ENCODE data around the gene ZNF292. TPM values are rescaled to one million over a fixed set of nuclear protein-coding genes. Genes with fewer than 3 reads are reported as not detected.

The ZNF292 gene
- total and polyA plus RNA-seq, 2 donors (not counting 1 experiment from before 2014, with no cell fraction given): 14.3 to 23.6 TPM

DNA sequence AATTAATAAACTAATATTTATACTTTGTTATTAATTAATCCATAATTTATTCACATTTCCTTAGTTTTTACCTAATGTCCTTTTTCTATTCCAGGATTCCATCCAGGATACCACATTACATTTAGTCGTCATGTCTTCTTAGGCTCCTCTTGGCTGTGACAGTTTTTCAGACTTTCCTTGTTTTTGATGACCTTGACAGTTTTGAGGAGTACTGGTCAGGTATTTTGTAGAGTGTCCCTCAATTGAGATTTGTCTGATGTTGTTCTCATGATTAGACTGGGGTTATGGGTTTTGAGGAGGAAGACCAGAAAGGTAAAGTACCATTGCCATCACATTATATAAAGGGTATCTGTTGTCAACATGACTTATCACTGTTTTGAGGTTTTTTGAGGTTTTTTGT, 67.3 kb downstream of the ZNF292 start:
- Histone ChIP-seq H3K36me3 (ENCODE audit: control insufficient read depth, insufficient read depth, low read length) (no peaks in the 10 kb centered on the region), H3K9me3 (ENCODE audit: control insufficient read depth, insufficient read depth, low read depth, low read length) (no peaks in the 10 kb centered on the region), H3K4me3 (replicated peaks in 1 of 4; ENCODE audit: control extremely low read depth in 1 of 4, insufficient read depth in 1 of 4, low read depth in 3 of 4, low read length in 4 of 4) (no peak overlapping the region), H3K79me2 (ENCODE audit: control insufficient read depth, insufficient read depth, low read length) (no peaks in the 10 kb centered on the region), H3K4me1 (ENCODE audit: control insufficient read depth, extremely low read depth, insufficient read depth, low read length) (no peaks in the 10 kb centered on the region), H3K27me3 (ENCODE audit: control insufficient read depth, insufficient read depth, low read length) (no peaks in the 10 kb centered on the region), H4K20me1 (ENCODE audit: control insufficient read depth, extremely low read depth, insufficient read depth, low read length) (no peaks in the 10 kb centered on the region), H2AFZ (ENCODE audit: low read length) (no peak overlapping the region), H3K4me2 (ENCODE audit: extremely low read depth, insufficient read depth, low read length) (no peak overlapping the region), H3K27ac (ENCODE audit: insufficient read depth, low read length) (no peak overlapping the region), H3K9ac (ENCODE audit: insufficient read depth, low read length) (no peak overlapping the region)
- no peak for DNase-seq (ENCODE audit: low read depth in 2 of 2)
- no peak for TF ChIP-seq EZH2 (IDR thresholded peaks at IDR 0.05; ENCODE audit: low read length, missing control alignments)
- TF ChIP-seq, protein P1, sequence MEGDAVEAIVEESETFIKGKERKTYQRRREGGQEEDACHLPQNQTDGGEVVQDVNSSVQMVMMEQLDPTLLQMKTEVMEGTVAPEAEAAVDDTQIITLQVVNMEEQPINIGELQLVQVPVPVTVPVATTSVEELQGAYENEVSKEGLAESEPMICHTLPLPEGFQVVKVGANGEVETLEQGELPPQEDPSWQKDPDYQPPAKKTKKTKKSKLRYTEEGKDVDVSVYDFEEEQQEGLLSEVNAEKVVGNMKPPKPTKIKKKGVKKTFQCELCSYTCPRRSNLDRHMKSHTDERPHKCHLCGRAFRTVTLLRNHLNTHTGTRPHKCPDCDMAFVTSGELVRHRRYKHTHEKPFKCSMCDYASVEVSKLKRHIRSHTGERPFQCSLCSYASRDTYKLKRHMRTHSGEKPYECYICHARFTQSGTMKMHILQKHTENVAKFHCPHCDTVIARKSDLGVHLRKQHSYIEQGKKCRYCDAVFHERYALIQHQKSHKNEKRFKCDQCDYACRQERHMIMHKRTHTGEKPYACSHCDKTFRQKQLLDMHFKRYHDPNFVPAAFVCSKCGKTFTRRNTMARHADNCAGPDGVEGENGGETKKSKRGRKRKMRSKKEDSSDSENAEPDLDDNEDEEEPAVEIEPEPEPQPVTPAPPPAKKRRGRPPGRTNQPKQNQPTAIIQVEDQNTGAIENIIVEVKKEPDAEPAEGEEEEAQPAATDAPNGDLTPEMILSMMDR (conservative IDR thresholded peaks at IDR 0.05 in 1 of 2, IDR thresholded peaks at IDR 0.05 in 1 of 2; ENCODE audit: low read depth in 1 of 2, low read length in 2 of 2): no peak

DNA sequence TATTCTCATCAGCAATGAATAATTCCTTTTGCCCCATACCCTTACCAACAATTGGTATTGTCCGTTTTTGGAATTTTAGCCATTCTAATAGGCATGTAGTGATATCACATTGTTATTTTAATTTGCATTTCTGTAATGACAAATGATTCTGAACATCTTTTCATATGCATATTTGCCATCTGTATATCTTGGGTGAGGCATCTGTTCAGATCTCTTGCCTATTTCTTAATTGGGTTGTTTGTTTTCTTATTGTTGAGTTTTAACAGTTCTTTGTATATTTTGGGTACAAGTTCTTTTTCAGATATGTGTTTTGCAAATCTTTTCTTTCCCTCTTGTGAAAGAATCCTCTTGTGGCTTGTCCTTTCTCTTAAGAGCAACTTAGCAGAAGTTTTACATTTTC, 69.6 kb downstream of the ZNF292 start:
- H3K79me2 ChIP-seq (ENCODE audit: control insufficient read depth, insufficient read depth, low read length): no peaks in the 10 kb centered on the region
- DNase-seq (ENCODE audit: low read depth in 2 of 2): no peak
- no peaks in the 10 kb centered on the region for H3K9me3 ChIP-seq (ENCODE audit: control insufficient read depth, insufficient read depth, low read depth, low read length)
- no peak overlapping the region for H3K27ac ChIP-seq (ENCODE audit: insufficient read depth, low read length)
- H4K20me1 ChIP-seq (ENCODE audit: control insufficient read depth, extremely low read depth, insufficient read depth, low read length): no peaks in the 10 kb centered on the region
- no peak overlapping the region for H3K4me3 ChIP-seq (replicated peaks in 1 of 4; ENCODE audit: control extremely low read depth in 1 of 4, insufficient read depth in 1 of 4, low read depth in 3 of 4, low read length in 4 of 4)
- no peaks in the 10 kb centered on the region for H3K27me3 ChIP-seq (ENCODE audit: control insufficient read depth, insufficient read depth, low read length)
- H3K9ac ChIP-seq (ENCODE audit: insufficient read depth, low read length): no peak overlapping the region
- H3K4me2 ChIP-seq (ENCODE audit: extremely low read depth, insufficient read depth, low read length): no peak overlapping the region
- H2AFZ ChIP-seq (ENCODE audit: low read length): no peak overlapping the region
- H3K36me3 ChIP-seq (ENCODE audit: control insufficient read depth, insufficient read depth, low read length): no peaks in the 10 kb centered on the region
- no peaks in the 10 kb centered on the region for H3K4me1 ChIP-seq (ENCODE audit: control insufficient read depth, extremely low read depth, insufficient read depth, low read length)
- no peak for TF ChIP-seq EZH2 (IDR thresholded peaks at IDR 0.05; ENCODE audit: low read length, missing control alignments)
- TF ChIP-seq, protein P1 (conservative IDR thresholded peaks at IDR 0.05 in 1 of 2, IDR thresholded peaks at IDR 0.05 in 1 of 2; ENCODE audit: low read depth in 1 of 2, low read length in 2 of 2): no peak

DNA sequence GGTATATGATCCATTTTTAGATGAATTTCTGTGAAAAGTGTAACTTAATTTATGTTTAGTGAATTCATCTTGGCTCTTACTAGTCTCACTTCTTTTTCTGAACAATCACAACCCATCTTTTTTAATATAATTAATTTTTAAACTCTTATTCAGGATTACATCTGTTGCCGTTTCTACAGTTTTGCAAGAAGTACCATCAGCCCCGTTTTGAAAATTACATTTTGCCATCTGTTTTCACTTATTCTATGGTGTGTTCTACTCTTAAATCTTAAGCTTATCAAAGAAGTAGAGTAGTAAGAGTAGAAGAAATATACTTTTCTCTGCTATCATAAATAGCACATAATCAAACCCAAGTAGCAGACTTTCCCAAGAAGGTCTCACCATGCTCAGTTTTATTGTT, 70.1 kb downstream of the ZNF292 start:
- TF ChIP-seq, protein P1 (conservative IDR thresholded peaks at IDR 0.05 in 1 of 2, IDR thresholded peaks at IDR 0.05 in 1 of 2; ENCODE audit: low read depth in 1 of 2, low read length in 2 of 2): no peak
- TF ChIP-seq EZH2 (IDR thresholded peaks at IDR 0.05; ENCODE audit: low read length, missing control alignments): no peak

More for the DNA sequence above, 70.1 kb downstream of the ZNF292 start:
- Histone ChIP-seq H3K36me3 (ENCODE audit: control insufficient read depth, insufficient read depth, low read length) (no peaks in the 10 kb centered on the region), H4K20me1 (ENCODE audit: control insufficient read depth, extremely low read depth, insufficient read depth, low read length) (no peaks in the 10 kb centered on the region), H3K79me2 (ENCODE audit: control insufficient read depth, insufficient read depth, low read length) (no peaks in the 10 kb centered on the region), H3K9ac (ENCODE audit: insufficient read depth, low read length) (no peak overlapping the region), H3K4me1 (ENCODE audit: control insufficient read depth, extremely low read depth, insufficient read depth, low read length) (no peaks in the 10 kb centered on the region), H3K27ac (ENCODE audit: insufficient read depth, low read length) (no peak overlapping the region), H3K4me3 (replicated peaks in 1 of 4; ENCODE audit: control extremely low read depth in 1 of 4, insufficient read depth in 1 of 4, low read depth in 3 of 4, low read length in 4 of 4) (no peak overlapping the region), H2AFZ (ENCODE audit: low read length) (no peak overlapping the region), H3K27me3 (ENCODE audit: control insufficient read depth, insufficient read depth, low read length) (no peaks in the 10 kb centered on the region), H3K9me3 (ENCODE audit: control insufficient read depth, insufficient read depth, low read depth, low read length) (no peaks in the 10 kb centered on the region), H3K4me2 (ENCODE audit: extremely low read depth, insufficient read depth, low read length) (no peak overlapping the region)
- no peak for DNase-seq (ENCODE audit: low read depth in 2 of 2)
